ENCODE data around the gene STXBP2.

STXBP2 gene

DNA sequence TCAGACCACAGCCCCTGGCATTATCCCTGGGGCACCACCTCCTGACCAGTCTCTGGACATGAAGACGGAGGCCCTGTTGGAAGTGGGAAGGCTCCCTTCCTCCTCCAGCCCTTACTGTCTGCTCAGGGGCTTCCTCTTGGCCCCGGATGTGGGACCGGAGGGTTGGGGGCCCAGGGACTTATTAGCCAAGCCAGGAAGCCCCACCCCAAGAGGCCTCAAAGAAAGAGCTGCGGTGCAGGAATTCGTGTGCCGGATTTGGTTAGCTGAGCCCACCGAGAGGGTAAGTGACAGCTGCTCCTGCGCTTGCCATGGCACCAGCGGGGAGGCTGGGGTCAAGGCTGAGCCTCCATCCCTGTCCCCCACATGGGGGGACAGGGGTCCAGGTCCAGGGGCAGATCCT lies 31.9 kb downstream of the STXBP2 start, which contains the start of gene RETN:
Gene RETN (plus strand): TSS at position 208 of the 400 bp plus-strand sequence. CDS start 278 bp downstream, outside the sequence.
- H3K4me3 ChIP-seq (ENCODE audit: insufficient read depth, low read depth, low read length, poor library complexity, severe bottlenecking), result no peak within 1 kb of the TSS
- no peaks in the 10 kb centered on the region for H3K36me3 ChIP-seq (ENCODE audit: control insufficient read depth, insufficient read depth, low read length)
- H3K9me3 ChIP-seq (ENCODE audit: control insufficient read depth, low read length), result no peaks in the 10 kb centered on the region
- H3K4me1 ChIP-seq (ENCODE audit: control insufficient read depth, insufficient read depth, low read length, poor library complexity, severe bottlenecking), result peaks cover 4% of the 10 kb centered on the region
- no peak within 1 kb of the TSS for H3K27ac ChIP-seq (ENCODE audit: insufficient read depth, low read length, poor library complexity, severe bottlenecking)
- peaks cover 3% of the 10 kb centered on the region for H3K27me3 ChIP-seq (replicated peaks; ENCODE audit: control insufficient read depth, insufficient read depth, low read length, poor library complexity, severe bottlenecking)
- DNase-seq, result no peak

DNA sequence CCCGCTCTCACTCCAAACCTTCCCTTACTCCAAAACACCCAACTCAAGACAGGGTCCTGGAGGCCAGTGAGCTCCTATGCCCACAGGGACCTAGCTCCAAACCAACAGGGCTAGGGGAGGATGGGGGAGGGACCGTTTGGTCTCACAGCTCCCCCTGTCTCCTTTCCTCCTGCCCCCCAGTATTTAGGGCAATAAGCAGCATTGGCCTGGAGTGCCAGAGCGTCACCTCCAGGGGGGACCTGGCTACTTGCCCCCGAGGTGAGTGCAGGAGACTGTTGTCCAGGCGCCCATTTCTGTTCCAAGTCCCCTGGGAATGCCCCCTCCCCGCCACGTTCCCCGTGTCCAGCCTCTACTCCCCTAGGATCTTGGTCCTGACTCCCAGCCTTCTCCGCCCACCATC lies 32.7 kb downstream of the STXBP2 start:
- no peak for DNase-seq
- Histone ChIP-seq H3K4me3 (ENCODE audit: insufficient read depth, low read depth, low read length, poor library complexity, severe bottlenecking) (no peak overlapping the region), H3K27ac (ENCODE audit: insufficient read depth, low read length, poor library complexity, severe bottlenecking) (no peak overlapping the region), H3K9me3 (ENCODE audit: control insufficient read depth, low read length) (no peaks in the 10 kb centered on the region), H3K27me3 (replicated peaks; ENCODE audit: control insufficient read depth, insufficient read depth, low read length, poor library complexity, severe bottlenecking) (peaks cover 3% of the 10 kb centered on the region), H3K36me3 (ENCODE audit: control insufficient read depth, insufficient read depth, low read length) (no peaks in the 10 kb centered on the region), H3K4me1 (ENCODE audit: control insufficient read depth, insufficient read depth, low read length, poor library complexity, severe bottlenecking) (peaks cover 4% of the 10 kb centered on the region)

DNA sequence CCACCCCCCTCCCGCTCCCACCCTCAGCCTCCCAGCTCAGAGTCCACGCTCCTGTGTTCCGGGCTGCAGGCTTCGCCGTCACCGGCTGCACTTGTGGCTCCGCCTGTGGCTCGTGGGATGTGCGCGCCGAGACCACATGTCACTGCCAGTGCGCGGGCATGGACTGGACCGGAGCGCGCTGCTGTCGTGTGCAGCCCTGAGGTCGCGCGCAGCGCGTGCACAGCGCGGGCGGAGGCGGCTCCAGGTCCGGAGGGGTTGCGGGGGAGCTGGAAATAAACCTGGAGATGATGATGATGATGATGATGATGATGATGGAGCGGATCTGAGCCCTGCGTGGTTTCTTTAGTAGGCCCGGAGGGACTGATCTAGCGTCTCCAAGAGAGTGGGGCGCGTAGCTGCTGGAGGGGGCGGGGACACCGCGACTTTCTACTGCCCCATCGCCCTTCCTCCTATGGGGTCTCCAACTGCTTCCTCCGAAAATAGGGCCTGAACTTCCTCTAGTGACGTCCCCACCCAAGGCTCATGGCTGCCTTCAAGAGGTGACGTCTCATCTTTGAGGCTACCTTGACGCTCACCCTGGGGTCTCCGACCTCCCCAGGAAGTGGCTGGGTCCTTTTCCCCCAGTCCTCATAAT lies 33.4 kb downstream of the STXBP2 start:
- peaks cover 4% of the 10 kb centered on the region for H3K4me1 ChIP-seq (ENCODE audit: control insufficient read depth, insufficient read depth, low read length, poor library complexity, severe bottlenecking)
- peaks cover 3% of the 10 kb centered on the region for H3K27me3 ChIP-seq (replicated peaks; ENCODE audit: control insufficient read depth, insufficient read depth, low read length, poor library complexity, severe bottlenecking)
- no peak overlapping the region for H3K4me3 ChIP-seq (ENCODE audit: insufficient read depth, low read depth, low read length, poor library complexity, severe bottlenecking)
- no peak overlapping the region for H3K27ac ChIP-seq (ENCODE audit: insufficient read depth, low read length, poor library complexity, severe bottlenecking)
- no peaks in the 10 kb centered on the region for H3K9me3 ChIP-seq (ENCODE audit: control insufficient read depth, low read length)
- no peak for DNase-seq
- no peaks in the 10 kb centered on the region for H3K36me3 ChIP-seq (ENCODE audit: control insufficient read depth, insufficient read depth, low read length)

- Histone ChIP-seq H3K27ac (ENCODE audit: insufficient read depth, low read length, poor library complexity, severe bottlenecking) (no peak overlapping the region), H3K4me1 (ENCODE audit: control insufficient read depth, insufficient read depth, low read length, poor library complexity, severe bottlenecking) (peaks cover 4% of the 10 kb centered on the region), H3K36me3 (ENCODE audit: control insufficient read depth, insufficient read depth, low read length) (no peaks in the 10 kb centered on the region), H3K27me3 (replicated peaks; ENCODE audit: control insufficient read depth, insufficient read depth, low read length, poor library complexity, severe bottlenecking) (peaks cover 3% of the 10 kb centered on the region), H3K9me3 (ENCODE audit: control insufficient read depth, low read length) (no peaks in the 10 kb centered on the region), H3K4me3 (ENCODE audit: insufficient read depth, low read depth, low read length, poor library complexity, severe bottlenecking) (no peak overlapping the region)
- no peak for DNase-seq
Observed at GRCh38 chr19:7670790-7671189, 33.9 kb downstream of the STXBP2 start.

DNA sequence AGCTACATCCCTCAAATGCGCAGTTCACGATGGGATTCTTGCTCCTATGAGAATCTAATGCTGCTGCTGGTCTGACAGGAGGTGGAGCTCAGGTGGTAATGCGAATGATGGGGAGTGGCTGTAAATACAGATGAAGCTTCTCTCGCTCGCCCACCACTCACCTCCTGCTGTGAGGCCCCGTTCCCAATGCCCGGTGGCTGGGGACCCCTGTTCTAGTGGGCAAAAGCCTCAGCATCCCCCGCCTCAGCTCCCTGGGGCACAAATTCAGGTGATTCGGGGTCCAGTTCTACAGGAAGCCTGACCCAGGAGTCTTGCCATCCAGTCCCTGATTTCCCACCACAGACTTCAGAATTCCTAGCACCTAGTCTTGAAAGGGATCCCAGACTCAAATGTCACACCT lies 35.6 kb downstream of the STXBP2 start:
- H3K9me3 ChIP-seq (ENCODE audit: control insufficient read depth, low read length), result no peaks in the 10 kb centered on the region
- H3K4me3 ChIP-seq (ENCODE audit: insufficient read depth, low read depth, low read length, poor library complexity, severe bottlenecking), result no peak overlapping the region
- no peak overlapping the region for H3K27ac ChIP-seq (ENCODE audit: insufficient read depth, low read length, poor library complexity, severe bottlenecking)
- peaks cover 3% of the 10 kb centered on the region for H3K27me3 ChIP-seq (replicated peaks; ENCODE audit: control insufficient read depth, insufficient read depth, low read length, poor library complexity, severe bottlenecking)
- H3K4me1 ChIP-seq (ENCODE audit: control insufficient read depth, insufficient read depth, low read length, poor library complexity, severe bottlenecking), result peaks cover 13% of the 10 kb centered on the region
- DNase-seq, result no peak
- no peaks in the 10 kb centered on the region for H3K36me3 ChIP-seq (ENCODE audit: control insufficient read depth, insufficient read depth, low read length)

DNA sequence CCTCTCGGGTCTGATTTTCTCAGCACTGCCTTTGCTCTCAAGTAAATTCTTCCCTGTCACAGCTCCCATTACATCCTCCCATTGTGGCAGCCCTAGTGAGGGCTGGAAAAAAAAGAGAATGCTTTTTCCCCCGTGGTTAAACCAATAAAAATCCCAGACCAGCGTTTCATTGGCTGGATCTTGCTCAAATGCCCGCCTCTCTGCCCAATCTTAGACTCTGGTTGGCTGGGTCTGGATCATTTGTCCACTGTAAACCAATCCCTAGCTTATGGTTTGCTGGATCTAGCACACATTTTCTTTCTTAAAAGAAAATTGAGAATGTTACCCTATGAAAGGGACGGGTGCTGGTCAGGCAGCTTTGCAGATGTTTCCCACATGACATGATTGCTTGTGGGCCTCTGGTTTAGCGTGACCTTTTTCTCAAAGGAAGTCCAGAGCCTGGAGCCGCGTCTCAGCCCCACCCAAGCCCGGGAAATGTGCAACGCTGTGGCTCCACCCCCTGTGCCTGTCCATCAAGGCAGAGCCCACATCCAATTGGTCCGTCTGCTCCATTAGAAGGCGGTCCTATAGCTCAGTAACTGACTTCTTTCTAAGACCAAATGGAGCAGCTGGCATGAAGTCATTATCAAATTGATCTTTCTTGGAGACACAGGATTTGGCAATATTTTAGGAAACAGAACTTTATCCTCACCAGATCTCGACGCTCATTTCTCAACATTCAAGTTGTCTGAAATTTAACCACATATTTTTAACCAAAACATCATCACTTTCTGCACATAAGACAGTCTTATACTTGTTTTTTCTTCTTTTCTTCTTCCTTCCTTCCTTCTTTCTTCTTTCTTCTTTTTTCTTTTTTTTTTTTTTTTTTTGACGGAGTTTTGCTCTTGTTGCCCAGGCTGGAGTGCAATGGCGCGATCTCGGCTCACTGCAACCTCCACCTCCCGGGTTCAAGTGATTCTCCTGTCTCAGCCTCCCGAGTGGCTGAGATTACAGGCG lies 37.4 kb downstream of the STXBP2 start:
- H3K9me3 ChIP-seq (ENCODE audit: control insufficient read depth, low read length), result no peaks in the 10 kb centered on the region
- no peak for DNase-seq
- peaks cover 18% of the 10 kb centered on the region for H3K4me1 ChIP-seq (ENCODE audit: control insufficient read depth, insufficient read depth, low read length, poor library complexity, severe bottlenecking)
- no peak overlapping the region for H3K27ac ChIP-seq (ENCODE audit: insufficient read depth, low read length, poor library complexity, severe bottlenecking)
- H3K27me3 ChIP-seq (replicated peaks; ENCODE audit: control insufficient read depth, insufficient read depth, low read length, poor library complexity, severe bottlenecking), result peaks cover 3% of the 10 kb centered on the region
- no peaks in the 10 kb centered on the region for H3K36me3 ChIP-seq (ENCODE audit: control insufficient read depth, insufficient read depth, low read length)
- no peak overlapping the region for H3K4me3 ChIP-seq (ENCODE audit: insufficient read depth, low read depth, low read length, poor library complexity, severe bottlenecking)

GRCh38 chr19:7676376-7676775 lies 39.5 kb downstream of the STXBP2 start:
- no peaks in the 10 kb centered on the region for H3K36me3 ChIP-seq (ENCODE audit: control insufficient read depth, insufficient read depth, low read length)
- H3K27me3 ChIP-seq (replicated peaks; ENCODE audit: control insufficient read depth, insufficient read depth, low read length, poor library complexity, severe bottlenecking), result no peaks in the 10 kb centered on the region
- DNase-seq, result no peak
- H3K4me3 ChIP-seq (ENCODE audit: insufficient read depth, low read depth, low read length, poor library complexity, severe bottlenecking), result no peak overlapping the region
- no peaks in the 10 kb centered on the region for H3K9me3 ChIP-seq (ENCODE audit: control insufficient read depth, low read length)
- H3K4me1 ChIP-seq (ENCODE audit: control insufficient read depth, insufficient read depth, low read length, poor library complexity, severe bottlenecking), result peaks cover 29% of the 10 kb centered on the region
- H3K27ac ChIP-seq (ENCODE audit: insufficient read depth, low read length, poor library complexity, severe bottlenecking), result no peak overlapping the region

DNA sequence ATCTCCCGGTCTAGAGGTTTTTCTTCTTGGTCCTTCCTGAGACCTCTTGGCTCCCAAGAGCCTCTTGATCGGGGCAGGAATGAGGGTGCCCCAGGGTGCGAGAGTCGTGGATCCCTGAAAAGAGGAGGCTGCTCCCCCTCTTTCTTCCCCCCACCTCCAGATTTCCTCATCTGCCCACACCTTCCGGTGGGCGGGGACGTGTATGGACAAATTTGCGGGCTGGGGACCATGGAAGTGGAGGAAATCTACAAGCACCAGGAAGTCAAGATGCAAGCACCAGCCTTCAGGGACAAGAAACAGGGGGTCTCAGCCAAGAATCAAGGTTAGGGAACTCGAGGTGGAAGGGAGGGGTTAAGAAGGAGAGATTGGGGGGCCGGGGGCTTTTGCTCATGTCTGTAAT lies 39.9 kb downstream of the STXBP2 start, which contains the start of gene MCEMP1:
Gene MCEMP1 (plus strand): TSS at position 237 of the 400 bp plus-strand sequence. CDS start 31 bp downstream, at position 268.
- no peak within 1 kb of the TSS for H3K4me3 ChIP-seq (ENCODE audit: insufficient read depth, low read depth, low read length, poor library complexity, severe bottlenecking)
- H3K27ac ChIP-seq (ENCODE audit: insufficient read depth, low read length, poor library complexity, severe bottlenecking), result no peak within 1 kb of the TSS

GRCh38 chr19:7677669-7678311 lies 40.9 kb downstream of the STXBP2 start:
- Histone ChIP-seq H3K27ac (ENCODE audit: insufficient read depth, low read length, poor library complexity, severe bottlenecking) (no peak overlapping the region), H3K4me3 (ENCODE audit: insufficient read depth, low read depth, low read length, poor library complexity, severe bottlenecking) (no peak overlapping the region), H3K36me3 (ENCODE audit: control insufficient read depth, insufficient read depth, low read length) (peaks cover 4% of the 10 kb centered on the region), H3K27me3 (replicated peaks; ENCODE audit: control insufficient read depth, insufficient read depth, low read length, poor library complexity, severe bottlenecking) (no peaks in the 10 kb centered on the region), H3K9me3 (ENCODE audit: control insufficient read depth, low read length) (no peaks in the 10 kb centered on the region), H3K4me1 (ENCODE audit: control insufficient read depth, insufficient read depth, low read length, poor library complexity, severe bottlenecking) (peaks cover 37% of the 10 kb centered on the region)
- DNase-seq, result no peak

More for the DNA sequence above, 39.9 kb downstream of the STXBP2 start, which contains the start of gene MCEMP1:
- Histone ChIP-seq H3K9me3 (ENCODE audit: control insufficient read depth, low read length) (no peaks in the 10 kb centered on the region), H3K36me3 (ENCODE audit: control insufficient read depth, insufficient read depth, low read length) (no peaks in the 10 kb centered on the region), H3K27me3 (replicated peaks; ENCODE audit: control insufficient read depth, insufficient read depth, low read length, poor library complexity, severe bottlenecking) (no peaks in the 10 kb centered on the region), H3K4me1 (ENCODE audit: control insufficient read depth, insufficient read depth, low read length, poor library complexity, severe bottlenecking) (peaks cover 34% of the 10 kb centered on the region)
- DNase-seq, result no peak
